Measurements from ENCODE around the gene FBXO42.
"Not testable (repeated sequence)": the region's sequence is repeated elsewhere in the genome, so short reads cannot be mapped to it uniquely, and the experiment has no call there.

FBXO42 gene

DNA sequence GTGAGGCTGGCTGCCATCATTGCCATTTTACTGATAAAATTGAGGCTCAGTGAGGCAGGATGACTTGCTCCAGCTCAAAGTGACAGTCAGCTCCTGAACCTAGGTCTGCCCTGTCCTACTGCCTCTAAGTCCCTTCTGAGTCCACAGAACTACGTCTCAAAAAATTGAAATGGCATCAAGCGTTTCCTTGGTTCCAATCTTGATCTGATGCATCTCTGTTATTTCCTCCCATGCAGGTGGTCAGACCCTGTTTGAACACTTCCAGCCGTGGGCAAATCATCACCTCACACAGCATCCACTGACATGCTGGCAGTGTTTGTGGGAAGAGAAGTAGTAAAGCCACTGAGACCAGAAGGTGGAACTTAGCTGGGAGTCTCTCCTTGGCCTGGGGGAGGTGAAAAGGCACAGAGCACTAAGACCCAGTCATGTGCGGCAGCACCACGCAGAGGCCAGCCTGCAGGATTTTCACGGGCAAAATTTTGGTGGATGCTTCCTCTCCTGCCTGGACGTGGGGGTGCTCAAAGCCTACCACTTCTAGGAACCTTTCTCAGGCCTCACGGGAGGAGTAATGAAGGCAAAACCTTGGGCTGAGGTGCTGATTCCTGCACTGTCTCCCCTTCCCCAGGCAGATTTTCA lies 107.5 kb downstream of the FBXO42 start:
- no peak for DNase-seq (ENCODE audit: low read depth in 2 of 2)

DNA sequence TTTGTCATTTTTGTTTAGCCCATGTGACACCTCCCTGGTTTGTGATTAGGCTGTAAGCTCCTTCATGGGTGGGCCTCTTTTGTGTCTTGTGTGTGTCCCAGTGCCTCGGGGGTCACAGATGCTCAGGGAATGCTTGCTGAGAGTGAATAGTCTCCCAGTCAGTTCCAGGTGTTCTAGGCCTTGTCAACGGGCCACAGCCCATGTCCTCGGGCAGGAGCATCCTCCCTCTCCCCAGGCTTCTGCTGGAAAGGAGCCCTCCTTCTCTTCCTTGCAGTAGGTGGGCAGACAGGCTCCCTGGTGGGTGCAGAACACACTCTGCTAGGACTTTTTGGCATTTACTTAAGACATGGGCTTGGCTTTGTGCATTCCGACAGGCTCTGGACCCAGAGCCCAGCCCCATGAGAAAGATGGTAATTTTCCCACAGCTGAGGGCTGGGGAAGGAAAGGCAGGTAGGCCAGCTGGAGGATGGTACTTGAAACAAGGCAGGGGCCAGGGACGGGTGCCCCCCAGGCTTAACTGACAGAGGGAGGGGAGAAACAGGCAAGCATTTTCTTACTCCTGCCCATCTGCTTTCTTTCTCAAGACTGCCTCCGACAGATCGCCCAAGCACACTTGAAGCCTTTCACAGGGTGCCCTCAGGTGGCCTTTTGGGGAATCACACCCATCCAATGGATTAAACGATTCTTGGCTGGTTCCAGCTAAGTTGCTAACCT lies 108.2 kb downstream of the FBXO42 start:
- peak; percentile 28 to 69 for DNase-seq (ENCODE audit: low read depth in 2 of 2)

DNA sequence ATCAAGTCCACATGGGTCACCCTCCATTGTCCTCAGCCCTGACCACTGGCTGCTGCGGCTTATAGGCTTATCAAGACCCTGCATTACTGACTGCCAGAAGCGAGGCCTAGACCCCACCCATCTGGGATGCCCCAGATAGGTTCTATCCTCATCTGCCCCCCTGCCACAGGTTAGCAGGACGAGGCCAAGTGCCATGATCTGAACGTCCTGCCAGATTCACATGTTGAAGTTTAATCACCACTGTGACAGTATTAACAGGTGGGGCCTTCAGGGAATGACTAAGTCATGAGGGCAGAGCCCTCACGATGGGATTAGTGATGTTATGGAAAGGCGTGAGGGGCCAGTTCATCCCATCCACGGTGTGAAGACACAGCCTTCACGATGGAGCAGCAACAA lies 109.1 kb downstream of the FBXO42 start:
- DNase-seq (ENCODE audit: low read depth in 2 of 2): no peak

DNA sequence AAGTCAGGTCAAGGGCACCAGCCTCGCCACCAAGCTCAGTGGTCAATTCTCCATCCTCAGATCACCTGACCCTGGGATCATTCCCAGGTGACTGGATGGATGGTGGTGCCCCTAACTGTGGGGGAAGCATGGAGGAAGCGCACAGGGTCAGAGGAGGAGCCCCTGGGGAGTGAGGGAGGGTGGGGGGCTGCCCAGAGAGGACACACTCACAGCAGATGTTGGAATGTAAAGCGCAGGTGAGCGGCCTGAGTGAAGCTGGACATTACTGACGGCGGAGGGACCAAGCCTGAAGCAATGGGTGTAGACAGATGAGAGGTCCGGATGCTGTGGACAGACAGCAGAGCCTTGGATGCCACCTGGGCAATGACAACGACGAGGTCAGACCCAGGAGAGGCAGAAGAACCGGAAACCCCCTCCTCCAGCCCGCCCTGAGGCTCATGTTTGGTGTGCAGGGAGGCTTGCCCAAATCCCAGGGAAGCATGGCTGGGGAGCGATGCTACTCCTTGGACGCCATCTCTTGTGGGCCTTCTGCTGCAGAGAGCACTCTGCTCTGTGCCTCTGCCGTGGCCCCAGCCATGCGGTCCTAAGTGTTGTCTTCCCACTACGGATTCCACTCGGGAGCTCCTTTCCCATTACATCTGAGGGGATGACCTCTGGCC lies 109.6 kb downstream of the FBXO42 start:
- no peak for DNase-seq (ENCODE audit: low read depth in 2 of 2)

DNA sequence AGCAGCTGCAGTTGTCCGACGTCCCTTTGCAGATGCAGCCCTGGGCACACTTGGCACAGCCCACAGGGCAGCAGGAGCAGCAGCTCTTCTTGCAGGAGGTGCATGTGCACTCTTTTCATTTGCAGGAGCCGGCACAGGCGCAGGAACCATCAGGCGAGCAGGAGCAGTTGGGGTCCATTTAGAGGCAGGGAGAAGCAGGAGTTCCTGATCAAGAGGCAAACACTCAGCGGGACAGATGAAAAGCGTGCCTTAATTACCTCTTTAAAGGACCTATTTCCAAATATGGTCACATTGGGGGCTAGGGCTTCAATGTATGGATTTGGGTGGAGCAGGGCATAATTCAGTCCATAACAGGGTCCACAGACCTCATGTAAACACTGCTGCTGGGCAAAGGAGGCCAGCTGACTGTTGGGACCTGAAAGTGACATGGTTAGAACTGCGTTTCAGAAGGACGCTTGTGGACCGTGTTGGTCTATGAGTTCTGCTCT lies 111.0 kb downstream of the FBXO42 start:
- no peak for DNase-seq (ENCODE audit: low read depth in 2 of 2)

DNA sequence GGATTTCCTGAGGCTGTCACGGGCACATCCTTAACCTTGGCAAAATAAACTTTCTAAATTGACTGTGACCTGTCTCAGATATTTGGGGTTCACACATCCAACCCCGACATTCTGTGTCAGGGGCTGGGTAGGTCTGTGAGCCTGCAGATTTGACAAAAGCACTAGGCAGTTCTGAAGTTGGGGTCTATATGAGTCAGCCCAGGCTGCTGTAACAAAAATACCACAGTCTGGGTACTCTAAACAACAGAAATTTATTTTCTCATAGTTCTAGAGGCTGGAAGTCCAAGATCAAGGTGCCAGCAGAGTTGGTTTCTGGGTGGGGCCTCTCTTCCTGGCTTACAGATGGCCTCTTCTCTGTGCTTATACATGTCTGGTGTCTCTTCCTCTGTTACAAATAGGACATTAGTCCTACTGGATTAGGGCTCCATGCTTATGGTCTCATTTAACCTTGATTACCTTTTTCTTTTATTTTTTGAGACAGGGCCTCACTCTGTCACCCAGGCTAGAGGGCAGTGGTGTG lies 112.2 kb downstream of the FBXO42 start:
- no peak for DNase-seq (ENCODE audit: low read depth in 2 of 2)

DNA sequence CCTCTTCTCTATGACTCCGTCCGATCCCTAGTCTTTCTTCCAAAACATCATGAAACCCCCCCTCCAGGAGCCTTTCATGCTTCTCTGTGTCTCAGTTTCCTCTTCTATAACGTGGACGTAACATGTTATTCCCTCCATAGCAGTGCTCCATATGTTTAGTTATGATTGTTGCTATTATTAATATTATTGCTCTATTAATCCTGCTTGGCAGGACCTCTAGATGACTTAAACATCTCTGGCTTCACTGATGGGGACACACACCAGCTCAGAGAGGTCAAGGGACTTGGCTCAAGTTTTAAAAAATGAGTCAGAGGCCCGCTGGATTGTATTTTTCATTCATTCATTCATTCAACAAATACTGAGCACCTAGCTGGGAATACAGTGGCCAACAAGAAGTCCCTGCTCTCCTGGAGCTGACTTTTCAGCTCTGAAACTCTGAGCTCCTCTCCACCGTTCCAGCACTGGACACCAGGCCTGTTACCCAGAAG lies 114.9 kb downstream of the FBXO42 start:
- DNase-seq (ENCODE audit: low read depth in 2 of 2): no peak

DNA sequence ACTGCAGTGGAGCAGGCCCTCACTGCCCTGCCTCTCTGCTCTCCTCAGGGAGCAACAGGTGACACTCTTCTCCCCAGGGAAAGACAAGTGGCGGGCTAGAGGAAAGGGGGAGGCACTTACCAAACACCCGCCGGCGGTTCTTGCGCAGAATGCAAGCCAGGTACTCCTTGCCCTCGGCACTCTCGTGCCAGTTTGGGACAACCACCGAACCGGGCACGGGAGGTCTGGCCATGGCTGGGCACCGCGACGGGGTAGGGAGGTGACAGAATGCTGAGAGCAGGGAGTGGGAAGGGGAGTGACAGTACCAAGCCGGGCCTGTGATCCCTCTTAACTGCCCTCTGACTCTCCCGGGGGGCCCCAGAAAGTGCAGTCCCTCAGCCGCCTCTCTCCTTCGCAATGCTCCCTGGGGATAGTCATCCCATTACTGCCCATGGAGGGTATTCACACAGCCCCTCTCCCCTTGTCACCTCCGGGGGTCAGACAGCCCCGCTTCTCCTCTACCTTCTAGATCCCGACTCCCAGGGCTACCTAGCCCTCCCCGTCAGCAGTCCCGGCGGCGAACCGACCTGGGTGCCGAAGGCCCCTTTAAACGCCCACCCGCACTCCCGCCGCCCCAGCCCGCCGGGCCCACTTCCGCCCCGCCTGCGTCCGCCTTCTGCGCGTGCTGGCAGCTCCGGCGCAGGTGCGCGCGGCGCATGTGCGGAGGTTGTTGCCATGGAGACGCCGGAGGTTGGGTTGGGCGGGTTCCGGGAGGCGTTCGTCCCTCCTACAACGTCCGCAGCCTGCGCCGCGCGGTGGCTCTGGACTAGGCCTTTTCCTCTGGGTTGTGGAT lies 115.6 kb downstream of the FBXO42 start, which contains the start of gene CPLANE2:
Gene CPLANE2, minus strand, starts transcription at position 673 of the 832 bp plus-strand sequence. Its CDS starts 441 bp downstream, at position 232.
- DNase-seq (ENCODE audit: low read depth in 2 of 2): peak; percentile 92 to 96

DNA sequence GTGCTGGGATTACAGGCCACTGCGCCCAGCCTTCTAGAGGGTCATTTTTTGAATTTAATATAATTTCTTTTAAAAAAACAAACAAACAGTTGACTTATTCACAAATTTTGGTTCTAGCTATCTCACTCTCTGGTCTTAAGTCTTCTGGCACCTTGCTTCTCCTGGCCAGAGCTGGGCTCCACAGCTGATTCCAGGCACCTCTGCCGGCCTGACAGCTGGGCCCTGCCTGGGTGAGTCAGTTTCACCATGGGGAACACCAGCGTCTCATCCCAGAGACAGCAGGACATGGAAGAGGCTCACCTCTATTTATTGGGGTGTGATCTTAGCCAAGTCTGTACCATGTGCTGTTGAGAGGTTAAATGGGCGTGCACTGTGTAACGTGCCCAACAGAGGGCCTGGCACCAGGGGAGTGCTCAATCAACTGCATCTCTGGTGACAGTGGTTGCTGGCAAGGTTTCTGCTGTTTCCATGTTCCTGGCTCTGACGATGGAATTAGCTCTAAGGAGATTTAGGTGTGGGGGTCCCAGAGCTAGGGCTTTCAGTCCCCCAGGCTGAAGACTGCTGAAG lies 116.3 kb downstream of the FBXO42 start:
- peak in 1 of 2 experiments; percentile 22 for DNase-seq (ENCODE audit: low read depth in 2 of 2)

DNA sequence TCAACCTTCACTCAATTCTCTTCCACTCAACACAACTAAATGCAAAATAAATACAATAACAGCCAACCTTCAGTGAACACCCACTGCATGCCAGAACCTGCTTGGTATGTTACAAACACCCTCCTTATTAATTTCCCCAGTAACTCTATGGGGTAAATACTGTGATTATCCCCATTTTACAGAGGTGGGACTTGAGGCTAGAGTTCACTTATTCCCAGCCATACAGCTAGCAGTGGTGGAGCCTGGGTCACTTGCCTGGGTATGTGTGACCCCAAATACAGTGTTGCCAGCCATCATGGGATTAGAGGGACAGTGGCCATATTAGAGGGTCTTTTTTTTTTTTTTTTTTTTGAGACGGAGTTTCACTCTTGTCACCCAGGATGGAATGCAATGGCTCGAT lies 116.9 kb downstream of the FBXO42 start:
- no peak for DNase-seq (ENCODE audit: low read depth in 2 of 2)

DNA sequence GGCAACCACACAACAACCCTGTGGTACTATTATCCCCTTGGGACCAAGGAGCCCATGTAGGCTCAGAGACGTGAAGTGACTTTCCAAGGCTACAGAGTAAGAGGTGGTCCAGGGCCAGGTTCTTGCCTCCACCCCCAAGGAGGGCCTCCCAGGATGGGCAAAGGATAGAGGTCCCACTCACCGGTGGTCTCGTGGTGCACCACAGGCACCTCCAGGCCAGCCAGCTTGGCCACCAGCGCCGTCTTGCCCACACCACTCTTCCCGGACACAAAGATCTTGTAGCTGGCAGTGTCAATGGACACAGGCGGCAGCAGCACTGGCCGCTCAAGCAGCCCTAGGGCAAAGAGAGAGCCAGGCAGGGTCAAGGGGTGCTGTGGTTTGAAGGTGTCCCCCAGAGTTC lies 118.8 kb downstream of the FBXO42 start:
- DNase-seq (ENCODE audit: low read depth in 2 of 2): no peak

DNA sequence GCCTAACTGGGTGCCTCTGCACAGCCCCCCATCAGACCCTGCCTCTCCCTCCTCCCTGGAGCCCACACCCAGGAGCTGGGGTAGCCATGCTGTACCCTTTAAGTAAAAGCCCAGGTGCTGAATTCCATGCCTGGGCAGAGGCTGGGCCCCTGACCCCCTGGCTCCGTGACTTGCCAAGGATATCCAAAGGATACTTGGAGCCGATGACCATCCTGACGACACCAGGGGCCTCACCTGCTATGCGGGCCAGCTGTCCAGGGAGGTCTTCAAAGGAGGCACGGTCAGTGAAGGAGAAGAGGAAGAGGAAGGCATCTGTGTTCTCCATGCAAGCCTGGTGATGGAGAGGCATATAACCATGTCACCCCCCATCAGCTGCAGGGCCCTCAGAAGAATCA lies 120.0 kb downstream of the FBXO42 start:
- no peak for DNase-seq (ENCODE audit: low read depth in 2 of 2)

DNA sequence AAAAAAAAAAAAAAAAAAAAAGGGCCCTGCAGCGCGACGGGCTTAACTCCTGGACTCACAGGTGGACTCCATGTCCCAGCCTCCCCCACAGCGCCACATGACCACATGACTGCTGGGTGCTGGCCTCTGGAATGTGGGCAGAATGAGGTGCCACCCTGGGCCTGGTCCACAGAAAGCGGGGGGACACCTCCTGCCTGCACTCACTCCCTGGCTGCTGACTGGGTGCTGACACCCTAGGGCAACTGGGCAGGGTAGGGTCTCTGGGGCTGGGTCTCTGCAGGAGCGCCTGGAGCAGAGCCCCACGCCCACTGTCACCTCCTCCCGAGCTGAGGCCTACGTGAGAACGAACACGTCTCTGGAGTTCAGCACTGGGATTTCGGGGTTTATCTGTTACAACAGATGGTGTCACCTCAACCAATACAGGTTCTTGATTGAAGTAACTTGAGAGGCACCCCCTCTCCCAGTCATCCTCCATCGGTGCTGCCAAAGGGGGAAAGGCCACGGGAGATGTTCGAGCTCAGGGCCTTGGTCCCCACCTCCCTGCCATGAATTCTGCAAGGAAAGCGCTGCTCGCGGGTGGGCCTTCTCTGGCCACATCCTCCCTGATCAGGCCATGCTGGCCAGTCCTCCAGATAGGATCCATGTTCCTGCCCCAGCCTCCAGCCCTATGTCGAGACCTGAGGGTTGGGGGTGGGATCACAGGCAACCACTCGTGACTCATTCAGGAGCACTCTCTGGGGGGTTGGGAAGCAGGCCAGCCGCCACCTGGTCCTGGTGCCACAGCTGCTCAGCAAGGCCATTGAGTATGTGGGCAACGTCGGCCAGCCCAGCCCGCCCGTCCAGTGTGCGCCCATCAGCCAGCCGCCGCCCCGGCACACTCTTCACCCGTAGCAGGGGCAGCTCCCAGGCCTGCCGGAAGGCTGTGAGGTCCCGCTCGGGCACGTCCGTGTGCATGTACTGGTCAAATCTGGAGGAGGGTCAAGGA lies 120.7 kb downstream of the FBXO42 start:
- DNase-seq (ENCODE audit: low read depth in 2 of 2): no peak

DNA sequence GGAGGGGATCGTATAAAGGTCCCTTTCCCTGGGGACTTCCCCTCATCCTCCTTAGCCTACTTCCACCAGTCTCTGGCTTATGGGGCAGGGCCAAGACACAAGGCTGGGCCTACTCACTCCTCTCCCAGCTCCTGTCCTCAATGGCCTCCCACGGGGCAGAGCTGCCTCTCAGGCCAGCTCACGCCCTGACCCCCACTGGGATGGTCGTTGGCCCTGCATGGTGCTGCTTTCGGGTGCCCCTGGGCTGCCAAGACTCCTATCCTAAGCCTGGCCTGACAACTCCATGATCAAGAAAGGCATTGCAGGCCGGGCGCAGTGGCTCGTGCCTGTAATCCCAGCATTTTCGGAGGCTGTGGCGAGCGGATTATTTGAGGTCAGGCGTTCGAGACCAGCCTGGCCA lies 121.5 kb downstream of the FBXO42 start:
- no peak for DNase-seq (ENCODE audit: low read depth in 2 of 2)

DNA sequence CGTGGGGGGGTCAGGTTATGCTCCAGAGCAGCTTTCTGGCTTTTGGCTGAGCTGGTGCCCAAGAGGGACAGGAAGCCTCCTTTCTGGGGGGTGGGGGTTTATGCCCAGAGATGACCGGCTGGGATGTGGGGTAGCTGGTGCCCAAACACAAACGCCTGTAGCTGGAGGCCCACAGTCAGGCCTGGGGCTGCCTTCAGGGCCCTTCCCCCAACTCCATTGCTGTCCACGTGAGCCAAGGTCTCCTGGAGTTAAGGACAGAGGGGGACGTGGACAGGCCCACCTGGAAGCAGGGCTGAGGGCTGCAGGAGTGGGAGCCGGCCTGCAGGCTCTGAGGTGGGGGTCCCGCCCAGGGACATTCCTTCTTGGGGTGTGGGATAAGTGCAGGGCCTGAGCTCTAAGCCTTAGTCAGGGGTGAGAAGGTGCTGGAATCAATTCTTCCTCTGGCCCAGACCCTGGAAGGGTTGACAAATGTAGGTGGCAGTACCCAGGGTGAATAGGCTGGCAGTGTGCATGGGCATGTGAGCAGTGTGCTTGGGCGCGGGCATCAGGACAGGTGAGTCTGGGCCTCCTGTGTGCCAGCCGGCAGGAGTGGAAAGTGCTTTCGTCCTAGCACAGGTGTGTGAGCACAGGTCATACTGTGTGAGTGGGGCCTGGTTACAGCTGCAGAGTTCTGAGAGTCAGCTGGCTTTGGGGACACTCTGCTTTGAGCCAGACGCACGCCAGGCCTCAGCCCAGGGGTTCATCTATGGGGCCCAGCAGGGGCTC lies 122.1 kb downstream of the FBXO42 start:
- DNase-seq (ENCODE audit: low read depth in 2 of 2): no peak

DNA sequence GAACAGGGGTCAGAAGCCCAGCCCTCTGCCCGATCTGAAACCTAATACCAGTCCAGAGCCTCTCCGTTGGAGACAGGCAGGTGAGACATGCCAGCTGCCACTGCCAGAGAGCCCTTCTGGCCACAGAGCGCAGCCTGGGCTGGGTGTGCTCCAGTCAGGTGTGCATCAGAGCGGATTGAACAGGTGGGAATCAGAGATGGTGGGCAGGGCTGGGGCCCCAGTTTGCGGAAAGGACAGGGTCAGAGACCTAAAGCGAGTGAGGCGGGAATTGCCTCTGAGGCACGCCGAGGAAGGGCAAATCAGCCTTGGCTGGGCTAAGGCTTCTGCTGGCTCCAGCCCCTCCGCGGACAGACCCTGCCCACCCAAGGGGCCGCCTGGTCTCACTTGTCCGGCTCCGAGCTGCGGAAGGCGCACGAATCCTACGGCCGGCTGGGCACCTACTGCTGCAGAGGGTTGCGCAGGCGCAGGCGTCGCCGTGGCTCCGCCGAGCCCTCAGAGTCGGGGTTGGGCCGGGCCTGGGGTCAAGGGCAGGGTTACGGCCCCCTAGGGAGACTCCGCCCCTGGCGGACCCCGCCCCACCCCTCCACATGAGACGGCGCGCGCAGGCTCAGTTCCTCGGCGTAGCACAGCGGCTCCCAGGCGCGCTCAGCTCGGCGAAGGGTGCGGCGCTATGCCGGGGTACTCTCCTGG lies 125.6 kb downstream of the FBXO42 start:
- DNase-seq (ENCODE audit: low read depth in 2 of 2): no peak

DNA sequence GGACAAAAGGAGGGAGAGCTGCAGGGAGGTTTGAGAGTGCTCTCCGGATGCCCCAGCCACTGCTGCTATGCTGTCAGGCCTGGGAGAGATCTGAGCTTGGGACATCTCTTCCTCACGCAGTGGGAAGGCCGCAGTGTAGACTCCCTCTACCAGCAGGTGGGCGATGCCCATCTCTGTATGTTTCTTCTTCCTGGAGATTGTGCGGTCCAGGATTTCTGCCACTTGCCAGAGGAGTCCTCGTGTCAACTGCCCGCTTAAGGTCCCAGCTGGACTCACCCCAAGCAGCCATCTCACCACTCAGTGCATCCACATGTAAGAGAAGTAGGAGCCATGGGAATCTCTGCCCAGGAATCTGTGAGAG lies 126.2 kb downstream of the FBXO42 start:
- DNase-seq (ENCODE audit: low read depth in 2 of 2): no peak

DNA sequence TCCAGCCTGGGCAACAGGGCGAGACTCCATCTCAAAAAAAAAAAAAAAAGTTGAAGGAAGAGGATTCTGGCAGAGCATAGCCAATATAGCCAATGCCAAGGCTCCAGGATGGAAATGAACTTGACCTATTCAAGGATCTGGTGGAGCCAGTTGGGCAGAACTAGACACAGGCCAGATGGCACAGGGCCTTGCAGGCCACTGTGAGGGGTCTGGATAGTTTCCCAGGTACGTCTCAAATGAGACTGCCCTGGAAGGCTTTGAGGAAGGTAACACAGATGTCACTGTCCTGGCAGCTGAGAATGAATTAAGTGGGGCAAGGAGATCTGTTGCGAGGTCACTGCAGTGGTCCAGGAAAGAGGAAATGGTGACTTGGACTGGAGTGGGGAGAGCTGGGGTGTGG lies 127.8 kb downstream of the FBXO42 start:
- DNase-seq (ENCODE audit: low read depth in 2 of 2): no peak

DNA sequence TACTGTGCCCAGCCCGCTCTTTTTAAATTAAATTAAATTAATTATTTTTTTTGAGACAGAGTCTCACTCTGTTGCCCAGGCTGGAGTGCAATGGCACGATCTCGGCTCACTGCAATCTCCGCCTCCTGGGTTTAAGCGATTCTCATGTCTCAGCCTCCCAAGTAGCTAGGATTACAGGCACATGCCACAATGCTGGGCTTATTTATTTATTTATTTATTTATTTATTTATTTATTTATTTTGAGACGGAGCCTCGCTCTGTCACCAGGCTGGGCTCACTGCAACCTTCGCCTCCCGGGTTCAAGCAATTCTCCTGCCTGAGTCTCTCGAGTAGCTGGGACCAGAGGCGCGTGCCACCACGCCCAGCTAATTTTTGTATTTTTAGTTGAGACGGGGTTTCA lies 129.6 kb downstream of the FBXO42 start:
- DNase-seq (ENCODE audit: low read depth in 2 of 2): not testable (repeated sequence)
